GM19238 (cell line): ENCODE data around the gene KCNMA1.

ENCODE experiments used
- DNase-seq: peaks from one replicate; pipeline ENCODE4 v3.0.0; 2011; ENCODE audit warnings: low spot score; ENCODE audit not compliant: insufficient read length

Gene KCNMA1

DNA sequence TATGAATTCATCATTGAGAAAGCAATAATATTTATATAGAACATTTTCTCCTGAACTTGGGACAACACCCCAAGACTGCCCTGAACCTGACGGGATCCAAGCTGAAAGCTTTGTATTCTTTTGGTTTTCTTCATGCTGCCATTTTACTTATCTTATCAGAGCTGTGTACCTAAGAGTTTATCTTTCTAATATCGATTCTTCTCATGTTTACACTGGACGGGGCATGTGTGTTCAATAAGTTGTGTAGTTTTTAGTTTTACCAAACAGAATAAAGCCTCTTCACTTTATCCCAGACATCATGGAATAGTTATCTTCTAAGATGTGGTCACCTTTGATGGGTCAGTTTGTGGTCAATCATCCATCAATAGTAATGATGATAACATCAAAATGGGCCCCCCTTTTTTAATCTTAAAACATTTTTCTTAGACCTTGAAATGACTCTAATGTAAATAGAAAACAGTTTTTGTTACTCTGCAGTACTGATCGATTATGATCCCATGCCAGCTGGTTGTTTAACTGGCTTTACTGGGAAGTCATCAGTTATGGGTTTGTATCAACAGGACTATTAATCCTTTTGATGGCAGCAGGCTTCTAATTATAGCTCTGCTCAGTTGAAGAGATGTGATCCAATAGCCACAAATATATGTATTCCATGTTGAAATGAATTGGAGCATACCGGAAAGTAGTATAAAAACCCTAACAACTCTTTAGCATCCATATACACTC lies 446.1 kb downstream of the KCNMA1 start:
- DNase-seq: no peak

DNA sequence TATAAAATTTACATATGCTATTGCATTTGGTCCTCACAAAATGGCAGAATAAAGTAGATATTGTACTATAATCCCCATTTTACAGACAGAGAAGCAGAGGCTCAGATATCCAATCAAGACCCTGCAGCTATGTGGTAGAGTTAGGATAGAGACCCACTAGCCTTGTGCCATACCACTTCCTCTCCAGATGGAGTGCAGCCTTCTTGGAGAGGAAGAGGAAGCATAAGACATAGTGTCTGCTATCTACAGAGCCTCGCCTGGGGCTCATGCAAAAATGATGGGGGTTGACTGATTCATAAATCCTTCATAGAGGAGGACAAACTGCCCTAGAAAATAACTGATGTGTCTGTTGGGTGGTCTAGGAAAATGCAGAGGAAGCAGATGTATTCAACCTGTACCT lies 447.3 kb downstream of the KCNMA1 start:
- no peak for DNase-seq

DNA sequence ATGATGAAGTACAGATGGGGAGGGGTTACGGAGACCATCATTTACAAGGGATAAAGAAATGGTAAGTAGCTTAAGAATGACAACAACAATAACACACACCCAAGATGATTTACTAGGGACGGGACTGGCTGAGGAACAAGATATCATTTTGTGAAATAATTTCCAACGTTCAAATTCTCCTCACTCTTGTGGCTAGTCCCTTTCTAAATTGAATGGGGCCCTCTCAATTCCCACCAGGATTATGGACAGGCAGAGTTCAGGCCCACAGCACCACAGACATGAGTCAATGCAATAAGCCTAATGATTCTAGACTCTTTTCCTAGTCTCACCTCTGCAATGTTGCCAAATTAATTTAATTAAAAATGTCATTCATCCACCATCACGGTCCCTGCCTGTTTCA lies 448.1 kb downstream of the KCNMA1 start:
- DNase-seq: no peak

DNA sequence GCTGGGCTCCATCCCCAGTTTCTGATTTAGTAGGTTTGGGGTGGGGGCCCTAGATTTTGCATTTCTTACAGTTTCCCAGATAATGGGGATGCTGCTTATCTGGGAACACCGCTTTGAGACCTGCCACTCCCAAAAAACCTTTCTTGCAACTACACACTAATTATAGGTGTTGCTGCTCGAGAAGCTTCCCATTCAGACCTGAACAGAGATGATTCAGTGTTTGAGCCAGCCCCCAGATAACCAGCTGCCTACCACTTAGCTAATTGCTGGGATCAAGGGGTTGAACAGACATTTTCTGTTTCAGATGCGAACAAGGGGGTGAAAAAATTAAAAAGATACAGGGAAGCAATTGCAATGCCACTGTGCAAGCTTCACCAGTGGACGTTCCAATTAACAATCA lies 448.5 kb downstream of the KCNMA1 start:
- no peak for DNase-seq

DNA sequence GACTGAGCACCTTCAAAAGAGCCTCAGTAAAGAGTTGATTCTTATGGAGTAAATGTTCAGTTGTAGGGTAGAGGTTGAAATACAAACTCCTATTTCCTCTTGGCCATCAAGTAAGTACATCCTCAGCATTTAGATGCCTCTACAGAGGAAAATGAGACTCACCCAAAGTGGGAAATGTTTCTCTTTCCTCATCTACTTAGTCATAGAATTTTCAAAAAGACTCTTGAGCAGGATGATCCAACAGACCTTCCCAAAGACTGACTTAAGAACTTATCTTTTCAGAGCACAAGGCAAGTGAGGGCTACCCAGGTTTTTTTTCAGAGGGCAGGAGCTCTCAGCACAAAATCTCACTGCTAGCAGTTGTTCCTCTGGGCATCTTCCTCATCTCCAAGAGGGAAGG lies 449.1 kb downstream of the KCNMA1 start:
- no peak for DNase-seq

DNA sequence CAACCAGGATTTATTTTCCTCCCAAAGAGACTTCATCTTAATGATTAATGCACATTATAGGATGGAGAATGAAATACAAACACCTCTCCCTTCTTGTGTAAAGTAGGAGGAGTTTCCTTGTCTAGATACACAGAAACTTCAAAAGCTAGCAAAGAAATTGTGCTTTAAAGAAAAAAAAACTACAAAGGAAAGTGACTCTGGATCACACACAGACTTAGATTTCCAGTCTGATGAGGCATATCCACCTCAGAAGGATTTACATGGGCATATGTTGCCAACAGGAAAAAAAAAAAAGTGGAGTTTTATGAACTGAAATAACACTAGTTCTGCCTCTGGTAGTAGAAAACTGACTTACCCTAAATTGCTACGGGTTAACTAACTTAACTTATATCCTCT lies 449.6 kb downstream of the KCNMA1 start:
- no peak for DNase-seq

DNA sequence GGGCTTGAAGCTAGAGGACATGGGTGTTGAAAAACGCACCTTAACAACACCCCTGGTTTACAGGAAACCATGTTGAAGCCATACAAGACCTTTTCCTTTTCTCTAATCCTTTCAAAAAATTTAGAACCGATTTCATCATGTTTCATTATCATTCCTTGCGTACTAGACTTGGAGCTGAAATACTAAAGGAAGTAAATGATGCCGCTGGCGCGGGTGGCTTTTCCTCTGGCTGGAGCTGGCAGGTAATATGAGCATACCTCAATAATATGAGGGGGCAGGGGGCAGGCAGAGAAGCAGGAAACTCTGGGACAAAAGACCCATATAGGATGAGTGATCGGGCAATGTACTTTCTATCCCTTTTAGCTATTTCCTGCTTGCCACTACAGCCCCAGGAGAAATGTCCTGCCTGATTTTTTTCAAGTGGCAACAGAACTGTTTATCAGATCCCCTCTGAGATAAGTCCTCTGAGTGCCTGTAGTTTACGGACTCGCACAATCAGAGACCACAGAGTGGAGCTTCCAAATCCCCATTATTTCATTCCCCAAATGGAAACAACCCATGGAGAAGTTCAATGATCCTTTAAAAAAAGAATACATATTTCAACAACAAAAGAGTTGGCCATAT lies 450.1 kb downstream of the KCNMA1 start:
- no peak for DNase-seq

DNA sequence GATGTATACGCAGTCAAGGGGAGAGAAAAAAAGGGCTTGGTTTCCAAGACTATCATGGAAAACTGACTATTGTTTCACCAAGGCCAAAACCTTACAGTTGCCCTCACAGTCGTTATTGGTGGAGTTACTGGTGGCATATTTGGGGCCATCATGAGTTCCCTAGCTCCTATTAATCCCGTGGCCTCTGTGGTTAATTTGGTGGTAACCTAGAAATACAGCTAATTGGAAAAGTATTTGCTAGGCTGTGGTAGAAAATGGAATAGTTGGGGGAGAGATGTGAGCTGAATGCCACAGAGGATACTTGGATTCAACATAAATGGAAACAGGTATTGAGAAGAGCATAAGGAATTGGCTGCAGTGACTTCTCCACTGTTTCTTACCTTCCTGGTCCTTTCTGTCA lies 450.7 kb downstream of the KCNMA1 start:
- DNase-seq: no peak

DNA sequence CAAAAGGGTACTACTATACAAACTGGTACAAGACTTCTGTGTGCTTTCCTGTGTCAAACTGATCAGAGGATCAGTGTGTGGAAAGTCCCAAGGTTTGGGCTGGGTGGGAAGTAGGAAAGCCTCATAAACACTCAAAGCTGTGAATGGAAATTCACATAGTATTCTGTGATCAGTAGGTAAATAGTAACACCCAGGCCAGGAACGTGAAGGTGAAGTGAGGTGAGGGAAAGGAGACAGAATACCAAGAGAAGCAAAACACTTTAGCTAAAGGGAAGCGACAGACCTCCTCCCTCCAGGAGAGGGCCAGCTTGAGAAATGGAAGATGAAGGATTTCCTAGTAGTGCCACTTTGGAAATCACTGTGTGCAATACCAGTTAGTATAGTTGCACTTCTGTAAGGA lies 451.9 kb downstream of the KCNMA1 start:
- DNase-seq: no peak

DNA sequence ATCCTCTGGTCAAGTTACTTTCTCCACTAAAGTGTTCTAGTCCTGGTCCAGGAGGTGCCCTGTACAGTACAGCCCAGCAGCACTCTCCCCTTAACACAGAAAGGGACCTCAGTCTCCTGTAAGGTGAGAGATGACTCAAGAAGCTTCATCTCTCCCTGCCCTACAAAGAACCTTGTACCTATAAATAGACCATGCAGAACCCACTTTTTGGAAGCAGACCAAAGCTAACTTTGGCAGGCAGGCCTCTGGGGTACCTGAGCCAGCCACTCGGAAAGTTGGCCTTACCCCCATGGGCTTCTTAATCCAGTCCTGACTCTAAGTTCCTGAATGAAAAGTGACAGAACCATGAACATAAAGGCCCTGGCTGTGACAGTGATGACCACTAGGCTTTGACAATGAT lies 454.8 kb downstream of the KCNMA1 start:
- no peak for DNase-seq

DNA sequence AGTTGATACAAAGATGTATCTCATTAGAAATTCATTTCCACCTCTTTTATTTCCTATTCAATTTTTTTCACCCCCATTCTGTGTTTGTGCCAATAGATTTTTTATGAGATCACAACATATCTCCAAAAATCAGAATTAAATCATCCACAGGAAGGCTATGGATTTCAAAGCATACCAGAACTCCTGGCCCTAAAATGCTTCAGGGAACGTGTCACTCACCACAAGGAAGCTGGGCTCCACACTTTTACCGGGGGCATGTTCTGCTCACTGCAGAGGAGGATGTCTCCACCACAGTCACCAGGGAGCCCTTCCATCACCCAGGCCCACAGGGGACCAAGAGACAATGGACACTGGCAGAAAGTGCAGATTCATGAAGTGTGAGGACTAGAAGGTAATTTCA lies 456.8 kb downstream of the KCNMA1 start:
- no peak for DNase-seq

DNA sequence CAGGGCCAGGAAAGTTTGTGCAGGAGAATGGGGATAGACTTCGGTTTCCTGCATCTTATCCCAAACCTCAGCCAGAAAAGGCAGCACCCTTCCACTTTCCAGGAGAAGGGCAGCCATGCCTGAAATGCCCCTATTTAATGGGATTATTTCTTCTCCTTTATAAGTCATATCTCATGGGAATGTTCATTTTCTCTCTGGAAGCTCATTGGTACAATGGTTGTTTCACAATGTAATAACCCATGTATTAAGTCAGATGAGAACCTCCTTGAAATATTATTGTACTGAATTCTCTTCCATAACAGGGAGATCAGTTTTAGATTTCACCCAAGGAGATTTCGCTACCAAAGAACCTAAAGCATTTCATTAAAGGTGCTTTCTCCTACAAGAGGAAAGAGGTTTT lies 457.5 kb downstream of the KCNMA1 start:
- no peak for DNase-seq

DNA sequence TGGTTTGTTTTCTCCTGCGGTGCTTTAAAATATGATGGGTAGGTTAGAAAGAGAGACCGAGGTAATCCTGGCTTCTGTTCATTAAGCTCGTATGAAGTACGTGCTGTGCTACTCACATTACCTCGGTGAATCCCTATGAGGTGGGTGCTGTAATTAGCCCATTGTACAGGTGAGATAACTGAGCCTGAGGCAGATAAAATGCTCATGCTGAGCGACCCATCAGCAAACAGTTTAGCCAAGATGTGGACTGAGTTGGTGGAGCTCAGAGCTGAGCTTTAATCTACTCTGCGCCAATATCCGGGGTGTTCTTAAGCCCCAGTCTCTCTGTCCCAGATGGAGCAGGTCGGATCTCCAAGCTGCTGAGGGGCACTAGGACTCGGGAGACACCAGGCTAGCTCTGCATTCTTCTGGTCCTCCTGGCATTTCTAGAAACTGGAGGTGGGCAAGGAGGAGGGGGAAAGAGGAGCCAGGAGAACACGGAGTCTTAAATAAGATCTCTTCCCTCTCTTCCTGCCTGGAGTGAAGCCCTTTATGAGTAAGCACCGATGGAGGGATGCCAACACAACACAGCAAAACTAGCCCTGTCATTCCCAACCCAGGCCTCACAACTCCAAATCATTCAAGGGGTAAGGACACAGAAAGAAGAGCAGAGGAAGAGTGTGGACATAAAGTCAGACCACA lies 458.5 kb downstream of the KCNMA1 start:
- DNase-seq: no peak

DNA sequence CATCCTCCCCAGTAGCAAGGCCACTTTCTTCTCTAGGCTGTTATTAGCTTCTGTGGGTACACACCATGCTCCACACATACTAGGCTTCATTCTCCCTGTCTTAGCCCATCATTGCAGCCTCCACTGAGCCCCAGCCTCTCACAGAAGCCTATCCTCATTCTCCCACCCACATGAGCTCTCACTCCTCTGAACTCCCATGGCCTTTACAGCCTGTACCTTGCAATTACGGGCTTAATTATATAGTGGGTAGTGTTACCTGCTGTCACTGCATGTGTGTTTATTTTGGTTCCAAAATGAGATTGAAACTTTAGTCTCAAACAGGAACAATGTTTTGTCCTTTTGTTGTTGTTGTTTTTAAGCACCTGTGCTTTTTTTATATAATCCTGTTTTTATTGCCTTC lies 460.0 kb downstream of the KCNMA1 start:
- no peak for DNase-seq

DNA sequence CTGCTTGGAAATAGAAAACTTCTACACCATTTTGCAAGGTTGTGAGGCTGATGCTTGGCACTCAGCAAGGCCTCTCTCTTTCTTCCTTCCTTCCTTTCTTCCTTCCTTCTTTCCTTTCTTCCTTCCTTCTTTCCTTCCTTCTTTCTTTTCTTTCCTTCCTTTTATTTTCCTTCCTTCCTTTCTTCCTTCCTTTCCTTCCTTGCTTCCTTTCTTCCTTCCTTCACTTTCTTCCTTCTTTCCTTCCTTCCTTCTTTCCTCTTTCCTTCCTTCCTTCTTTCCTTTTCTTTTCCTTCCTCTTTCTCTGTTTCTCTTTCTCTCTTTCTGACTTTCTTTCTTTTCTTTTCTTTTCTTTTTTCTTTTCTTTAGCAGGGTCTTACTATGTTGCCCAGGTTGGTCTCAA lies 460.4 kb downstream of the KCNMA1 start:
- DNase-seq: no peak

DNA sequence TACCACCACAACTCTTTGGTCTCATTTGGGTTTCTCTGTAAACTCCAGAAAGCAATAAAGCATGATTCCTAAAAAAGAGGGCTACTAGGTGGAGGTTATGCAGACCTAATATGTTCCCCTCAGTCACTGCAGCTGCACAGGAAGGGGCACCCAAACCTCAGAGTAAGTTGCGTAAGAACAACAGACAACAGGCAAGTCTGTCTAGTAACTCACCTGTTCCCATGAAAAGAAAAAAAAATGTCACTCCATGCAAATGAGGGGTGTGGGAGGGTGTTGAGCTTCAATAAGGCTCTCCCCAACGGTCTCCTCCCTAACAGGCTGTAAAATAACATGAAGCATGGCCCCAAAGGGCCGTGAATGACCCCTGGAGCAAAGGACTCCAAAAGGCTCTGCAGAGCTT lies 461.4 kb downstream of the KCNMA1 start:
- no peak for DNase-seq

DNA sequence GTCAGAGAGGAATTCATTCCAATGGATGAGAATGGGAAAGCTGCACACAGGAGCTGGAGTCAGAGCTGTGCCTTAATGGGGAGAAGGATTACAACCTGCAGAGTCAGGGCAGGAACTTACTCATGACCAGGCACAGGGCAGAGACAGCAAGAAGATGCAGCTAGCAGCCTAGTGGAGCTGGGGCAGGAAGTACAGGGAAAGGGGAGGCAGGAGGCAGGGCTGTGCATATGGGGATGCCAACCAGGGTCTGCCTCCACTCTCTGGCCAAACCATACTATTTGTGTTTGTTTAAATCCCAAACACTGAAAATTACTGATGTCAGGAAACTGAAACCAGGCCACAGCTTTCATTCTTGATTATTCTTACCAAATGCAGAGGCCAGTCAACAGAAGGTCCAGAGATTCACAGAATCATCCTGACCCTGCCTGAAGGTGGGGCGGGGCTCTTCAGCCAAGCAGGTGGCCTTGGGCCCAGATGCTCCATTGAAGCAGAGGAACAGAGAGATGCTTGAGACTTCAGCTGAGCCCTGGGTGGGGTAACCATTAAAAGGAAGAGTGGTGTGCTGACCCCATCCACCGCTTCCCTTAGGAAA lies 461.9 kb downstream of the KCNMA1 start:
- no peak for DNase-seq

DNA sequence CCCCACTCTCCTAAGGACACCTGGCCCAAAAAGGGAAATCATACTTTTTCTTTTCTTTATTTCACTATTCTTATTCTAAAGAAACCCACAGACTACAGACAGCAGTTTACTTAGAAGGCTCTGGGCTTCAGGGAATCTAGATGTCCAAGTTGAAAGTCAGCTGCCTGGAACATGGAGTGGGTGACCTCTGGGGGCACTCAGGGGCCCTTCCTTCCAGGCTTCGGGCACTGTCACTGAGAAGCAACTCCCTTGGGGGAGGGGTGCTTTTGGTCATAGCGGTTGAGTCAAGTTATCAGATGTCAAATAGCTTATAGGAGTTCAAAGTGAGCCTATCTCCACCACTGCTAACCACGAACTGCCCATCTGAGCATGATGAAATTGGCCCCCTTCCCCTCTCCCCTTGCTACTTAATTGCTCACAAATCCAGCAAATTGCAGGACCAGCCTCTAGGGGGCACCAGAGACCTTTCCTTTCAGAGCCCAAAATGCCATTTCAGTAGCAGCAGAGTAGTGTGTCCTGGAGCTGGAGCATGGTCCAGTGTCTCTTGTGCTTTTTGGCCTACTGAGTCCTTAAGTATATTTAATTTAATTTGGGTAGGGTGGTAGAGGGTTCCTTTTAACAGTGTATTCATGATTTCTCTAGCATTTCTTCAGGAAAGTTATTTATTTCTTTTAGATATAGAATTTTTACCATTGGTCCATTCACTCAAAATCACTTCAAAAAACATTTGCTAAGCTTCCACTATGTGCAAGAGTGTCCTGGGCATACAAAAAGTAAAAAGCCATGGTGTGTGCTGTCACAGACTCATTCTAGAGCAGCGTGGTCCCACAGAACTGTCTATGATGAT lies 463.8 kb downstream of the KCNMA1 start:
- peak; percentile 46 for DNase-seq

DNA sequence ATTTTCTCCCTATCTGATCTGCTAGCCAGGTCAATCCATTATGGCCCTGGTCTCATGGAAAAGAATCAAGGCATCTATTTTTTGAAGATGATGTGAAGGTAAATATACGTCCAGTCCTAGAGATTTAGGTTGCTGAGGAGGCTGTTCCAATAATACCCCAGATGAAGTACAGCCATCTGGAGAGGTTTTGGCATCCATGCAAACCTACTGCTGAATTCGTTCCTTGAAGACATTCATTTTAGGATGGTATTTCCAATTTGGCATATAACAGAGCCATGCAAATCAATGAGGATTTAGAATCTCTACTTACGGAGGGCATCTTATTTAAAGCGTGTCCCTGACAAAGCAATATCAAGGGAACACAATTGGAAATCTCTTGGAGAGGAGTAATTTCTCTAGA lies 465.5 kb downstream of the KCNMA1 start:
- DNase-seq: no peak

DNA sequence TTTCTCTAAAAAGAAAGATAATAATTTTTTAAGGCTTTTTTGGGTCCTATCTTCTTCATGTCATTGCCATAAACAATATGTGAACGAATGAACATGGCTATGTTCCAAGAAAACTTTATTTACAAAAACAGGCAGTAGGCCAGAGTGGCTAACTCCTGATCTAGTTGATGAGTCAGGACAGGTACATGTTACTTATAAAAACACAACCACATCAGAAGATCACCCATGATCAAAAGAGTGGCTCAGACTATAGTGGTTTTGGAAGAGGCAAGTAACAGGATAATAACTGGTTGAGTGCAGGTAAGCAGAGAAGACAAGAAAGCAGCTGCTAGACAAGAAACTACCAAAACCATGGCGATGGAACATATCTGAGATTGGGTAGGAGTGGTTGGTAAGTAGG lies 468.7 kb downstream of the KCNMA1 start:
- DNase-seq: no peak

DNA sequence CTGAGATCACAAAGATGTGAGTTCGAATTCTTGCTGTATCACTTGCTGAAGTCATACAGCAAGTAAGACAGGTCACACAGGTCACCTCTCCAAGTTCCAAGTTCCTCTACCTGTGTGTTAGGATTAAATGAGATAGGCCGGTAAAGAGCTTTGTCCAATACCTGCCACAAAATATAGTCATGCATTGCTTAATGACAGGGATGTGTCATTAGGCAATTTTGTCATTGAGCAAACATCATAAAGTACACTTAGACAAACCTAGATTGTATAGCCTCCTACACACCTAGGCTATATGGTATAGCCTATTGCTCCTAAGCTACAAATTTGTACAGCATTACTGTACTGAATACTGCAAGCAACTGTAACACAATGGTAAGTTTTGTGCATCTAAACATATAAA lies 469.4 kb downstream of the KCNMA1 start:
- no peak for DNase-seq
